ENCODE results near the gene TMEM250. TPM values are rescaled to one million over a fixed set of nuclear protein-coding genes. Genes with fewer than 3 reads are reported as not detected.
"Not testable (repeated sequence)": the region's sequence is repeated elsewhere in the genome, so short reads cannot be mapped to it uniquely, and the experiment has no call there.

TMEM250 gene
- total RNA-seq, 2 donors from 2014 or later = 40.9 to 67.2 TPM

DNA sequence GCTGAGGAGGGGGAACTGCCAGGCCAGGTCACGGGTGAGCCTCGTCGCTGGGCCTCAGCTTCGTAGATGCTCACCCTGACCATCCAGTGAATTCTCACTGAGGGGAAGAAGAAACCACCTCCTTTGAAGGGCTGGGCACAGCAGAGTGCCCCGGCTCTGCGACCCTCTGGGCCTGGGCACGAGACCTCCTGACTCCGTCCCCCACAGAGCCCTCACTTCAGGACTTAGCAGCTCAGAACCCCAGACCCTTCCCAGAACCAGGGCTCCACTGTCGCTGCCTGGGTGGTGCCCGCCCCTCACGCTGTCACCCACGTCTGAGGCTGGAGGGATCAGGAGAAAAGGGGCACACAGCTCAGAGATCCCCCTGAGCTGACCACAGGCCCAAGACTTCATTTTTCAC lies 34.3 kb upstream of the TMEM250 start:
- Histone ChIP-seq H3K36me3 (no peaks in the 10 kb centered on the region), H3K9ac (ENCODE audit: low read depth in 2 of 2, low read length in 2 of 2) (no peak overlapping the region), H3K9me3 (no peaks in the 10 kb centered on the region), H3K4me1 (no peaks in the 10 kb centered on the region), H3K4me3 (no peak overlapping the region), H3K27ac (no peak overlapping the region), H3K27me3 (peaks cover 6% of the 10 kb centered on the region)
- intact Hi-C loops (cut with DNase I) = no loop called here
- no peak for TF ChIP-seq CTCF (IDR thresholded peaks at IDR 0.05)
- DNase-seq = no peak

DNA sequence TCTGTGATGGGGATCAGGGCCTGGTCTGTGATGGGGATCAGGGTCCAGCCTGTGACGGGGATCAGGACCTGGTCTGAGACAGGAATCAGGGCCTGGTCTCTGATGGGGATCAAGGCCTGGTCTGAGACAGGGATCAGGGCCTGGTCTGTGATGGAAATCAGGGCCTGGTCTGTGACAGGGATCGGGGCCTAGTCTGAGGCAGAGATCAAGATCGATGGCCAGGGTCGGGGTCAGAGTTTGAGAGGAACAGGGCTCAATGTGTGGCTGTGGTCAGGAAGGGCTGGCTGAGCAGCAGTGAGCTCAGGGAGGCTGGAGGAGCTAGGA lies 33.8 kb upstream of the TMEM250 start:
- H3K9ac ChIP-seq (ENCODE audit: low read depth in 2 of 2, low read length in 2 of 2) = no peak overlapping the region
- DNase-seq = no peak
- intact Hi-C loops (cut with DNase I) = no loop called here
- peaks cover 6% of the 10 kb centered on the region for H3K27me3 ChIP-seq
- H3K27ac ChIP-seq = no peak overlapping the region
- no peak for TF ChIP-seq CTCF (IDR thresholded peaks at IDR 0.05)
- no peaks in the 10 kb centered on the region for H3K4me1 ChIP-seq
- H3K36me3 ChIP-seq = no peaks in the 10 kb centered on the region
- H3K4me3 ChIP-seq = no peak overlapping the region
- H3K9me3 ChIP-seq = no peaks in the 10 kb centered on the region

- H3K9ac ChIP-seq (ENCODE audit: low read depth in 2 of 2, low read length in 2 of 2) = no peak overlapping the region
- no peaks in the 10 kb centered on the region for H3K4me1 ChIP-seq
- TF ChIP-seq CTCF (IDR thresholded peaks at IDR 0.05) = no peak
- no peaks in the 10 kb centered on the region for H3K36me3 ChIP-seq
- H3K27ac ChIP-seq = no peak overlapping the region
- H3K4me3 ChIP-seq = no peak overlapping the region
- no peak for DNase-seq
- H3K27me3 ChIP-seq = peaks cover 6% of the 10 kb centered on the region
- intact Hi-C loops (cut with DNase I) = no loop called here
- H3K9me3 ChIP-seq = no peaks in the 10 kb centered on the region
Observed at GRCh38 chr9:136151848-136152542, 33.3 kb upstream of the TMEM250 start.

DNA sequence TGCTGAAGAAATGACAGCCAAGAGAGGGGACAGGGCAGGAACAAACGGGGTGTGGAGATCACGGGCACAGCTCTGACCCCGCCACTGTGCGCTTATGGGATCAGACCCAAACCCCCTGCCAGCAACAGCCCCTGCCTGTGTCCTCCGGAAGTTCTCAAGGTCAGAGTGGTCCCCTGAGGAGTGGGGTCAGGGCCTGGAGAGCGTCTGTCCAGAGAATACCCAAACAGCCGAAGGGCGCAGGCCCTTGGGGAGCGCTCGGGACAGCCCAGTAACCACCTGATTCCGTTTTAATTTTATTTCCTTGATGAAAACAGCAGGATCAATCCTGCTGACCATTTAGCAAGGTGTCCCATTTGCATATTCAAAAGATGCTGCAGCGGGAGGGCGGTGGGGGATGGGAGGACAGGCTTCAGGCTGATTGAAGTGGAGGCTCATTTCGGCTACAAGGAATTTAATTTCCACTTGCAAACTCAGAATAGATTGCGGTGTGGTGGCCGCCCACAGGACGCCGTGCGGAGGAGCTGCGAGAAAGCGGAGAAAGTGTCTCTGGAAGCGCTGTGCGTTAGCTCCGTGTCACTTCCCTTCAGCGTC lies 32.6 kb upstream of the TMEM250 start:
- Histone ChIP-seq H3K27me3 (no peaks in the 10 kb centered on the region), H3K36me3 (no peaks in the 10 kb centered on the region), H3K9me3 (no peaks in the 10 kb centered on the region), H3K4me1 (no peaks in the 10 kb centered on the region), H3K27ac (no peak overlapping the region), H3K9ac (ENCODE audit: low read depth in 2 of 2, low read length in 2 of 2) (no peak overlapping the region), H3K4me3 (no peak overlapping the region)
- DNase-seq = no peak
- TF ChIP-seq CTCF (IDR thresholded peaks at IDR 0.05) = no peak
- intact Hi-C loops (cut with DNase I) = no loop called here

DNA sequence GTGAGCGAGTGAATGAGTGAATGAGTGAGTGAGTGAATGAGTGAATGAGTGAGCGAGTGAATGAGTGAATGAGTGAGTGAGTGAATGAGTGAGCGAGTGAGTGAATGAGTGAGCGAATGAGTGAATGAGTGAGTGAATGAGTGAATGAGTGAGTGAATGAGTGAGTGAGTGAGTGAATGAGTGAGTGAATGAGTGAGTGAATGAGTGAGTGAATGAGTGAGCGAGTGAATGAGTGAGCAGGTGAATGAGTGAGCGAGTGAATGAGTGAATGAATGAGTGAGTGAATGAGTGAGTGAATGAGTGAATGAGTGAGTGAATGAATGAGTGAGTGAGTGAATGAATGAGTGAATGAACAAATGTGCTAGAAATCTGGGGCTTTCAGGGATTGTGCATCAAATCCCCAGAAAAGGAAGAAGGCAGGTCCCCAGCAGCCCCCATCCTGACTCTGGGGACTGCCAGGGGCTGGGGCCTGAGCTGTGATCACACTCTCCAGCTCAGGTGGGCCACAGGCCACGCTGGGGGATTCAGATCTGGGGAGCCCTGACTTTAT lies 32.1 kb upstream of the TMEM250 start:
- intact Hi-C loops (cut with DNase I); H3K9me3 ChIP-seq; H3K4me3 ChIP-seq; H3K27me3 ChIP-seq; H3K4me1 ChIP-seq; H3K36me3 ChIP-seq; H3K27ac ChIP-seq; H3K9ac ChIP-seq (ENCODE audit: low read depth in 2 of 2, low read length in 2 of 2); DNase-seq: not testable (repeated sequence)

DNA sequence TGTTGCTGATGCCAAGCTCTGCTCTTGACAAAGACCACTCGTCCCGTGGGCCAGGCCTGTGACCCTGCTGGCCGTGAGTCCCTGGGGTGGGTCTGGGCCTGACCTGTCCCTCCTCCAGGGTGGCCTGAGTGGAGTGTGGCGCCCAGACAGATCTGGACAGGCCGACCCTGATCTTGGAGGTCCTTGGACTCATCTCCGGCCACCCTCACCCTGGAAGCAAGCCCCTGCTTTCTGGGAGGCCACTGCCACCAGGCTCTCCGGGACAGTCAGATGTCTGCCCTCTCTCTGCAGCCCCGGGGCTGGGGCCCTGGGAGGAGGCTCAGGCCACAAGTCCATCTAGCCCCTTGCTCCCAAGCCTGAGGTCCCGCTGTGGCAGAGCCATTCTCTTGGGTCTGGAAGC lies 31.2 kb upstream of the TMEM250 start:
- DNase-seq = no peak
- no peaks in the 10 kb centered on the region for H3K36me3 ChIP-seq
- intact Hi-C loops (cut with DNase I) = no loop called here
- H3K27ac ChIP-seq = no peak overlapping the region
- no peaks in the 10 kb centered on the region for H3K4me1 ChIP-seq
- H3K27me3 ChIP-seq = no peaks in the 10 kb centered on the region
- no peak for TF ChIP-seq CTCF (IDR thresholded peaks at IDR 0.05)
- no peak overlapping the region for H3K4me3 ChIP-seq
- H3K9me3 ChIP-seq = no peaks in the 10 kb centered on the region
- H3K9ac ChIP-seq (ENCODE audit: low read depth in 2 of 2, low read length in 2 of 2) = no peak overlapping the region
